NOMO-1 treated with dmso at 0.1 percent for 144 hours (cell line): ENCODE measurements around the gene TNFRSF12A.
"Not testable (repeated sequence)": the region's sequence is repeated elsewhere in the genome, so short reads cannot be mapped to it uniquely, and the experiment has no call there.

ENCODE experiments used
- DNase-seq: peaks from one replicate; lab custom pipeline; 2025; ENCODE audit not compliant: unreplicated experiment; lab: John Stamatoyannopoulos, UW

The TNFRSF12A gene

DNA sequence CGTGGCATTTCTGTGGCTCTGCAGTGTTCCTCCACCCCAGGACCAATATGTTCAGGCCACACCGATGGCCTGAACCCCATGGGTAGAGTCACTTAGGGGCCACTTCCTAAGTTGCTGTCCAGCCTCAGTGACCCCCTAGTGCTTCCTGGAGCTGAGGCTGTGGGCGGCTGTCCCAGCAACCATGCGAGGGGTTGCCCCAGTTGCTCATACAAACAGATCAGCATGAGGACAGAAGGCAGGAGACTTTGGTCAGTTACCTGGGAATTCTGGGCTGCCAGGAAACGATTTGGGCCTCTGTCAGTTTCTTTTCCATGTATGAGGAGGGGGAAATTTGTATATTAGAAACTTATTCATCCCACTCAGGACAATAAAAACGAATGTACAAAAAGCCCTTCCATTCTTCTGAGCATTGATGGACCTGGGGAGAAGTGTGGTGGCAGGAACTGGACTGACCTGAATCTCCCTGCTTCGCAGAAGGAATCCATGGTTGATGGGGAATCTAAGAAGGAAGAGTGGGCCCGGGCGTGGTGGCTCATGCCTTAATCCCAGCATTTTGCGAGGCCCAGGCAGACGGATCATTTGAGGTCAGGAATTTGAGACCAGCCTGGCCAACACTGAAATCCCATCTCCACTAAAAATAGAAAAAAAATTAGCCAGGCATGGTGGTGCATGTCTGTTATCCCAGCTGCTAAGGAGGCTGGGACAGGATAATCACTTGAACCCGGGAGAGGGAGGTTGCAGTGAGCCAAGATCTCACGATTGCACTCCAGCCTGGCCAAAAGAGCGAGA is 40.4 kb downstream of the TNFRSF12A start:
- no peak for DNase-seq

DNA sequence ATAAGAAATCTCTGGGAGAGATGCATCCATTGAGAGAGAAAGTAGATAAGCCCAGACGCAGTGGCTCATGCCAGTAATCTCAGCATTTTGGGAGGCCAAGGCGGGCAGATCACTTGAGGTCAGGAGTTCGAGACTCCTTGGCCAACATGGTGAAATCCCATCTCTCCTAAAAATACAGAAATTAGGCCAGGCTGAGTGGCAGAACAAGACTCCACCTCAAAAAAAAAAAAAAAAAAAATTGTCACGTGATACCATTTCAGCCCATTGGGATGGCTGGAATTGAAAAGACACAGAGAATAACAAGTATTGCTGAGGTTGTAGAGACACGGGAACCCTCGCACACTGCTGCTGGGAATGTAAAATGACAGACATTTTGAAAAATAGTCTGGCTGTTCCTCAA is 42.4 kb downstream of the TNFRSF12A start:
- DNase-seq, result no peak

DNA sequence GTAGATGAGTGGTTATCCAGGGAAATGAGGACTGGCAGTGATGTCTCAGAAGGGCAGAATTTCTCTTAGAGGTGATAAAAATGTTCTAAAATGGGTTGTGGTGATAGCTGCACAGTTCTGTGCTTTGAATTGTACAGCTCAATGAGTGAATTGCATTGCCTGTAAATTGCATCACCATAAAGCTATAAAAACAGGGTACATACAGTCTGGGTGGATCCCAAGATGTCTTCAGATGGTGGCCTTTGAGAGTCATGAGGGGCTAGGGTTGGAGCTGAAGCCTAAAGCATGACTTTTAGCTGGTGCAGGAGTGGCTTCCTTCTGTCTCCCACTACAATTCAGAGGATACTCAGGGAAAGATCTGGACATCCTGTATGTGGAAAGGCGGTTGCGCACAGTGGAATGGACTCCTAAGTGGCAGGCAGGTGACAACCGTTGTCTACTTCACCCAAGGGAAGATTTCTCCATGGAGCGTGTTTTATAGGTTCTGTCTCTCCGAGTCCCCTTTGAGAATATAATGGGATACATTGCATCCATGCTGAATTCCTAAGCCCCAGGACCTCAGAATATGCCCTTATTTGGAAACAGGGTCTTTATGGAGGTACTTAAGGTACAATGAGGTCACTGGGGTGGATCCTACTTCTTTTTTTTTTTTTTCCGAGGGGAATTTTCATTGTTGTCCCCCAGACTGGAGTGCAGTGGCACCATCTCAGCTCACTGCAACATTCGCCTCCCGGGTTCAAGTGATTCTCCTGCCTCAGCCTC is 43.6 kb downstream of the TNFRSF12A start:
- DNase-seq, result no peak

DNA sequence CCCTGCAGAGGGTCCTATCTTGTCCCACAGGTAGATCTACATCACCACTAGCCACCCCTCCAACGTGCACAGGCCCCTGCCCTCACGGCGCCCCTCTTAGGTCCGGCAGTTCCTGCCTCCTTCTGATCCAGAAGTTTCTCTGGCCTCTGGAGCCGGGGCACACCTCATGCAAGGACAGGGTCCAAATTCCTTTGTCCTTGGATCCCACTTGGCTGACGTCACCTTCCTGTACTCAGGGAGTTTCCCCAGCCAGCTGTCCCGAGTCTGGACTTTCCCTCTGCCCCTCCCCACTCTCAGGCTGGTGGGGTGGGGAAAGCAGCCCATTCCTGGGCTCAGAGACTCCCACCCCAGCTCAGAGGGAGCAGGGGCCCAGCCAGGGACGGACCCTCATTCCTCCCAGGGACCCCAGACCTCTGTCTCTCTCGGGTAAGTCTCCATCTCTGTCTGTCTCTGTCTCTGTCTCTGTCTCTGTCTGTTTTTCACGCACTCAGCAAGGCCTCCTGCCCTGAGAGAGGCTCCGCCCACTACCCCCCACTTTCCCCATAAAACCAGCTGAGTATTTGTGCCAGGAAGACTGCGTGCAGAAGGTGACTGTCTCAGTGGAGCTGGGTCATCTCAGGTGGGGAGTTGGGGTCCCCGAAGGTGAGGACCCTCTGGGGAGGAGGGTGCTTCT is 45.0 kb downstream of the TNFRSF12A start, which contains the start of gene IL32:
IL32 (plus strand) TSS at position 572 of the 673 bp plus-strand sequence. CDS start 172 bp downstream, outside the sequence.
- no peak for DNase-seq

DNA sequence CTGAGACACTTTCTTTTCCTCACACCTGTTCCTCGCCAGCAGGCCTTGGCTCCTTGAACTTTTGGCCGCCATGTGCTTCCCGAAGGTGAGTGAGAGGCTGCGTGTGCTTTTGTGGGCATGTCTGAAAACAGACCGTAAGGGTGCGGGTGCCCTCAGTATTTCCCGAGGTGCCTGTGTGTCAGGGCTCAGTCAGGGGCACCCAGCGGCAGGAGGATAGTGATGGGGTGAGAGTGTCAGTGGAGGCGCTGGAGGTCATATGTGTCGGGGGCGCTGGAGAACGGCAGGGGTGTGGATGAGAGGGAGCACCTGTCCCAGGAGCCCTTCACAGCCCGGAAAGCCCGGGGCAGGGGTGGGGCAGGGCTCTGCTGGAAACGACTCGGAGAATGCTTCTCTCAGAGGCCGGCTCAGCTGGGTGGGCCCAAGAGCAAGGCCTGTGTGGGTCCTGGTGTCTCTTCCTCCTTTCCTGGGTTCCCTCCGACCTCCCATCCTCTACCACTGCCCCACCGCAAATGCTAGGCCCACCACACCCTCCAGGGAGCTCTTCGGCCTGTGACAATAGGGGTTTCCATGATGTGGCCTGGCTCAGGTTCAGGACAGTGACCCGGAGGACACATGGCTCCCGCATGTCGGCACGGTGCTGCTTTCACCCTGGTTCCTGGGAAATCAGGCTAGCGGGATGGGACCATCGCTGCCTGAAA is 45.7 kb downstream of the TNFRSF12A start:
- no peak for DNase-seq

DNA sequence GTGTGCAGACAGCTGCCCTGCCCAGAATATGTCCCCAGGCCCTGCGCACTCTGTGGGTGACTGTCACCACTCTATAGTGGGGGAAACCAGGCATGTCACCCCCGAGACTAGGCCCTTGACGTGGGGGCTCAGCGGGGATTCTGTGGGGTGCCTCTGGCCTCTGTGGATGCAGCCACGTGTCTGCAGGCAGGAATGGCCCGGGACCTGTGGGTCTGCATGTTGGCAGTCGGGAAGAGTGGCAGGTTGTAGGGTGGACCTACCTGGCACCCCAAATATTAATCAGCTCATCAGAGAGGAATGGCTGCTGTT is 46.2 kb downstream of the TNFRSF12A start:
- no peak for DNase-seq

DNA sequence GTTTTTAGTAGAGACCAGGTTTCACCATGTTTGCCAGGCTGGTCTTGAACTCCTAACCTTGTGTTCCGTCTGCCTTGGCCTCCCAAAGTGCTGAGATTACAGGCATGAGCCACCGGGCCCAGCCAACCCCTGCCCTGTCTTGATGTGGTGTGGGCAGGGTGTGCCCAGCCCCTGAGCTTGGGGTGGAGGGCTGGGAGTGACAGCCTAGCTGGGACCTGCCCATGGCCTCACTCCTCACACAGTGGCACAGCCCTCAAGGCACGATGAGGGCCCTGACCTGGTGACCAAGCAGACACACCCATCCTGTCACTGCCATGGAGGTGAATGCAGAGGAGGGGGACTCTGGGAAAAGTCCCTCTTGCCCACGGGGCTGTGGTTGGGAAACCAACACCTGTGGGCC is 48.3 kb downstream of the TNFRSF12A start:
- no peak for DNase-seq

DNA sequence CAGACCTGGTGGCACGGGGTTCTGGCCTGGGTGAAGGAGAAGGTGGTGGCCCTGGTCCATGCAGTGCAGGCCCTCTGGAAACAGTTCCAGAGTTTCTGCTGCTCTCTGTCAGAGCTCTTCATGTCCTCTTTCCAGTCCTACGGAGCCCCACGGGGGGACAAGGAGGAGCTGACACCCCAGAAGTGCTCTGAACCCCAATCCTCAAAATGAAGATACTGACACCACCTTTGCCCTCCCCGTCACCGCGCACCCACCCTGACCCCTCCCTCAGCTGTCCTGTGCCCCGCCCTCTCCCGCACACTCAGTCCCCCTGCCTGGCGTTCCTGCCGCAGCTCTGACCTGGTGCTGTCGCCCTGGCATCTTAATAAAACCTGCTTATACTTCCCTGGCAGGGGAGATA is 49.0 kb downstream of the TNFRSF12A start:
- not testable (repeated sequence) for DNase-seq

DNA sequence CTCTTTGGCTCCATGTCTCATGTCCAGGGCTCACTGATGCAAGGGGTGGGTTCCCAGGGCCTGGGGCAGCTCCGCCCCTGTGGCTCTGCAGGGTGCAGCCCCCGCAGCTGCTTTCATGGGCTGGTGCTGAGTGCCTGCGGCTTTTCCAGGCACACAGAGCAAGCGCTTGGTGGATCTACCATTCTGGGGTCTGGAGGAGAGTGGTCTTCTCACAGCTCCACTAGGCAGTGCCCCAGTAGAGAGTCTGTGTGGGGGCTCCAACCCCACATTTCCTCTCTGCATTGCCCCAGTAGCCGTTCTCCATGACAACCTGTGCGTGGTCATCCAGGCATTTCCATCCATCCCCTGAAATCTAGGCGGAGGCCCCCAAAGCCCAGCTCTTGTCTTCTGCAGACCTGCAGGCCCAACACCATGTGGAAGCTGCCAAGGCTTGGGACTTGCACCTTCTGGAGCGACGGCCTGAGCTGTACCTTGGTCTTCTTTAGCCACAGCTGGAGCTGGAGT is 50.5 kb downstream of the TNFRSF12A start:
- no peak for DNase-seq

DNA sequence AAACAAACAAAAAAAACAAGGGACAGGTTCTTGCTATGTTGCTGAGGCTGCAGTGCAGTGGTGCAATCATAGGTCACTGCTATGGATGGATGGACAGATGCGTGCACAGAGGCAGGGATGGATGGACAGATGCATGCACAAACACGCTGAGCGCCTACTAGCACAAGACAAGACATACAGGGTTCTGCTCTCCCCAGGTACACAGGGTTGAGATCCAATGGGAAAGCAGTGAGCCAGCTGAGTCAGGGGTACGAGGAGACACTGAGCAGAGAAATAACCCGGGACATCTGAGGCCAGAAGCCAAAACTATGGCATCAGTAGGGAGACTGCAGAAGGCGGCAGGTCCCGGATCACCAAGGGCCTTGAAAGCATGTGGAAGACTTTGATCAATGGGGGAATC is 51.5 kb downstream of the TNFRSF12A start:
- no peak for DNase-seq
